Gastroesophageal sphincter (tissue), 3 donors: ENCODE results near the gene ZNF521.

Experiments used
- POLR2AphosphoS5 ChIP-seq: sonication (generic); formaldehyde crosslinking; IDR thresholded peaks from one replicate; pipeline ENCODE4 v1.6.1; 2017; ENCODE audit warnings: antibody characterized with exemption
- TF ChIP-seq, protein P1 (sequence below), 4 experiments: fragments of 200-600 bp in 2 of 4; fragments of 450-650 bp in 2 of 4; sonication (generic) in 1 of 4; IDR thresholded peaks; one replicate each; pipeline ENCODE4 v1.5.1; 2017 to 2019; ENCODE audit warnings: antibody characterized with exemption in 4 of 4, mild to moderate bottlenecking in 2 of 4, moderate library complexity in 2 of 4

DNA sequence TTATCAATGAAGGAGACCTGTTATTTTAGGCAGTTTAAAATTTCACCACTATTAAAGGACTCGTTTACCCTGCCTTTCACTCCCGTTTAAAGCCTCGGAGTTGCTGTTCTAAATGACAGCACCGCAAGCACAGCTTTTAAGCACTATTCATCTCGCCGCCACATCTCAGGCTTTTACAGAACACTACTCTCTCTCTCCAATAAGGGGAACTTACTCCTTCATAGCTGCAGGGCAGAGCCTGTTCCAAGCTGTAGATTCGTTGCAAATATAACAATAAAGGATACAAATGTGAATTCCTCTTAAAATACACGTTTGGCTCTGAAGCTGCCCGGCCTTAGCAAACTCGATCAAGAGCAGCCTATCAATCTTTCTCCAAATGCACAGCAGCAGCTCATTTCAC lies 271.8 kb downstream of the ZNF521 start:
- TF ChIP-seq, protein P1, sequence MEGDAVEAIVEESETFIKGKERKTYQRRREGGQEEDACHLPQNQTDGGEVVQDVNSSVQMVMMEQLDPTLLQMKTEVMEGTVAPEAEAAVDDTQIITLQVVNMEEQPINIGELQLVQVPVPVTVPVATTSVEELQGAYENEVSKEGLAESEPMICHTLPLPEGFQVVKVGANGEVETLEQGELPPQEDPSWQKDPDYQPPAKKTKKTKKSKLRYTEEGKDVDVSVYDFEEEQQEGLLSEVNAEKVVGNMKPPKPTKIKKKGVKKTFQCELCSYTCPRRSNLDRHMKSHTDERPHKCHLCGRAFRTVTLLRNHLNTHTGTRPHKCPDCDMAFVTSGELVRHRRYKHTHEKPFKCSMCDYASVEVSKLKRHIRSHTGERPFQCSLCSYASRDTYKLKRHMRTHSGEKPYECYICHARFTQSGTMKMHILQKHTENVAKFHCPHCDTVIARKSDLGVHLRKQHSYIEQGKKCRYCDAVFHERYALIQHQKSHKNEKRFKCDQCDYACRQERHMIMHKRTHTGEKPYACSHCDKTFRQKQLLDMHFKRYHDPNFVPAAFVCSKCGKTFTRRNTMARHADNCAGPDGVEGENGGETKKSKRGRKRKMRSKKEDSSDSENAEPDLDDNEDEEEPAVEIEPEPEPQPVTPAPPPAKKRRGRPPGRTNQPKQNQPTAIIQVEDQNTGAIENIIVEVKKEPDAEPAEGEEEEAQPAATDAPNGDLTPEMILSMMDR (IDR thresholded peaks at IDR 0.05): no peak
- no peak for TF ChIP-seq POLR2AphosphoS5
